GM06990 (cell line): ENCODE measurements around the gene KDM8.

ENCODE experiments used
- DNase-seq: peaks from one replicate; pipeline ENCODE4 v3.0.0-alpha.2; 2011; ENCODE audit not compliant: insufficient read length; ENCODE audit errors: extremely low read depth
- H3K27me3 ChIP-seq: replicated peaks from 2 replicates; pipeline ENCODE4 v1.6.0; 2011; ENCODE audit warnings: low read length; ENCODE audit not compliant: control insufficient read depth, insufficient read depth
- H3K36me3 ChIP-seq: 2 replicates; pipeline ENCODE4 v1.5.1; 2011; ENCODE audit warnings: low read length; ENCODE audit not compliant: control insufficient read depth, insufficient read depth
- H3K4me3 ChIP-seq: replicated peaks from 2 replicates; pipeline ENCODE4 v1.5.1; 2011; ENCODE audit warnings: low read depth, mild to moderate bottlenecking, control low read depth, low read length
- CTCF ChIP-seq: IDR thresholded peaks from 2 replicates; pipeline ENCODE4 v1.5.1; 2011; ENCODE audit warnings: low read length, control low read depth, mild to moderate bottlenecking, inconsistent platforms; ENCODE audit not compliant: insufficient read depth, poor library complexity, severe bottlenecking

KDM8 gene

DNA sequence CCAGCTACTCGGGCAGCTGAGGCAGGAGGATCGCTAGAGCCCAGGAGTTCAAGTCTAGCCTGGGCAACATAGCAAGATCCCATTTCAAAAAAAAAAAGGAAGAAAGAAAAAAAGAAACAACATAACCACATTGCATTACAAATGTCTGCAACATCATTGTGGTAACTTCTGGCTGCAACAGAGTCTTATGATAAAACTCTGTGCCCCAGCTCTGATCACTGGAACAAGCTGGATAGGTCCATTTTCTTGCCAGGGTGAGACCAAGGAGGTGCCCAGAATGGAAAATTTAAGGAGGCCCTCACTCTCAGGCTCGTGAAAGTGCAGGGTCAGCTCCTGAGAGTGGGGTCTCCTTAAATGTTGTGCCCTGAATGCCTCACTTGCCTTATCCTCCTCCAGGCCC, 37.8 kb upstream of the KDM8 start:
- no peaks in the 10 kb centered on the region for H3K27me3 ChIP-seq
- H3K36me3 ChIP-seq, result no peaks in the 10 kb centered on the region
- no peak overlapping the region for H3K4me3 ChIP-seq
- DNase-seq, result no peak
- TF ChIP-seq CTCF, result no peak

GRCh38 chr16:27168790-27169189, 34.5 kb upstream of the KDM8 start:
- no peak for DNase-seq
- Histone ChIP-seq H3K4me3 (no peak overlapping the region), H3K27me3 (no peaks in the 10 kb centered on the region), H3K36me3 (no peaks in the 10 kb centered on the region)
- TF ChIP-seq CTCF, result no peak

DNA sequence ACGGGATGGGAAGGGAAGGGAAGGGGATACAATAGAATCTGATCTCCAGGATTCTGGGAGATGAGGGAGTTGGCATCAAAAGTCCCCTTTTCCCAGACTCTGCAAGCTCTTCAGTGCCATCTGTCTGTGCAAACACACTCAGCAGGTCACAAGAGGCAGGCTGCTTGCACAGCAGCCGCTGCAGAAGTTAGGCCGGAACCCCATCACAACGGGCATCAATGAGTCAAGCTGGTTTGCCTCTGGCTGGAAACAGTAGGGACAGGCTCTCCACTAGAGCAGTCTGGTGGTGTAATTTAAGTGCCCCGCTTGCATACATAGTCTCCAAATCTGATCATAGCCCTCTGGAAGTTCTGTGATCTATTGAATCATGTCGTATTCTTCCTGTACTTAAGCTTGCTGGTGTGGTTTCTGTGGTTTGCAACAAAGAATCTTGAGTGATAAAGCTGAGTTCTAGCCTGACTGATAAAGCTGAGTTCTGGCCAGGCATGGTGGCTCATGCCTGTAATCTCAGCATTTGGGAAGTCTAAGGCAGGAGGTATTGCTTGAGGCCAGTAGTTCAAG, 33.7 kb upstream of the KDM8 start:
- no peak for TF ChIP-seq CTCF
- no peak for DNase-seq

DNA sequence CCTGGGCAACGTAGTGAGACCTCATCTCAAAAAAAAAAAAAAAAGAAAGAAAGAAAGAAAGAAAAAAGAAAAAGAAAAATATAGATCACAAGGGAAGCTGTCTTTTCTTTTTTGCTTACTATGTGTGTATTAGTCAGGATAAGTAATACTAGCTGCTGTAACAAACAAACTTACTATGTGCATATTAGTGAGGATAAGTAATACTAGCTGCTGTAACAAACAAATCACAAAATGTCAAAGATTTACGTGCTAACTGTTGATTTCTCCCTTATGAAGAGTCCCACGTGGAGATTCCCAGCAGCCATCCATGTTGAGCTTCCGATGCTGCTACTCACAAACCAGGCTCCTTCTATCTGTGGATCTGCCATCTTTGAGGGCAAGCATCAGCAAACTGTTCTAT, 31.7 kb upstream of the KDM8 start:
- Histone ChIP-seq H3K27me3 (no peaks in the 10 kb centered on the region), H3K4me3 (no peak overlapping the region), H3K36me3 (no peaks in the 10 kb centered on the region)
- no peak for DNase-seq
- TF ChIP-seq CTCF, result no peak

More for the DNA sequence above, 33.7 kb upstream of the KDM8 start:
- Histone ChIP-seq H3K36me3 (no peaks in the 10 kb centered on the region), H3K4me3 (no peak overlapping the region), H3K27me3 (no peaks in the 10 kb centered on the region)

- no peak overlapping the region for H3K4me3 ChIP-seq
- TF ChIP-seq CTCF, result no peak
- no peaks in the 10 kb centered on the region for H3K27me3 ChIP-seq
- no peaks in the 10 kb centered on the region for H3K36me3 ChIP-seq
- peak; percentile 44 for DNase-seq
Observed at GRCh38 chr16:27174007-27174406, 29.3 kb upstream of the KDM8 start.

DNA sequence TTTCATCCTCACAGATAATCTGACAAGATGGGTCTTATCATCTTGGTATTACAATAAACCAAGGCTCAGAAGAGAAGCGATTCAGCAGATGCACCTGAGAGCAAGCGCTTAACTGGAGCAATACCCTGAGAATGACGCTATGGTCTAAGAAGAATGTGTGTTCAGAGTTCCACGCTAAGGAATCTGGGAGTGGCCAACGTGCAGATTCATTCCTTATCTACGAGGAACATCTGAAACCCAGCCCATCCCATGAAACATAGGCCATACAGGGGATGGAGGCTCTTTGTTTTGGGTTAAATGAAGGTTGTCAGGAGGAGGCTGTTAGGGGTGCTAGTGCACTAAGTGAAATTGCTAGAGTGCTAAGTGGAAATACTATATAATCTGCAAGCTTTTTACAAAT, 28.5 kb upstream of the KDM8 start:
- H3K4me3 ChIP-seq, result no peak overlapping the region
- H3K36me3 ChIP-seq, result no peaks in the 10 kb centered on the region
- no peak for TF ChIP-seq CTCF
- no peaks in the 10 kb centered on the region for H3K27me3 ChIP-seq
- no peak for DNase-seq
